ENCODE results near the gene FOXQ1.

FOXQ1 gene

DNA sequence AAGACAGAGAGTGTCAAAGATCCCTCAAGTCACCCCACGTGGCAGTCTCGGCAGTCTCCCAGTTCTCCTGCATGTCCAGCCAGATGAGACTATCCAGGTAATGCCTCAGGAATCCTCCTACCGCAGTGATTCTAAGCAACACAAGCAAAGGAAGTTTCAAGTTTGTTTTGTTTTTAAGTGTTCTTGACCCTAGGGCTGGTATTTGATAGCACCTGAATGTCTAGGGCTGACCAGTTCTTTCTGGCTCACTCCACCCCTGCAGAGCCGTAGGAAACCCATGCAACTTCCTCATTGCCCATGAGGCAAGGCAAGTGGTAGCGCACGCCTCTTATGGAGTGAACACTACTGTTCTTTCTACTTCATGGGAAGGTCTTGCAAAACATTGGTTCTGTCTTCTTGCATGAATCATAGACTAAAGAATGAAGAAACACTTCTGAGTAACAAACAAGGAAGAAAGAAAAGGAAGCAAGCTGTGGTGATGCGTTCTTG lies 24.8 kb upstream of the FOXQ1 start:
- peak; percentile 99 for DNase-seq (ENCODE audit: low read depth, low spot score)
- peak overlapping the region; percentile 89 for H3K27ac ChIP-seq

DNA sequence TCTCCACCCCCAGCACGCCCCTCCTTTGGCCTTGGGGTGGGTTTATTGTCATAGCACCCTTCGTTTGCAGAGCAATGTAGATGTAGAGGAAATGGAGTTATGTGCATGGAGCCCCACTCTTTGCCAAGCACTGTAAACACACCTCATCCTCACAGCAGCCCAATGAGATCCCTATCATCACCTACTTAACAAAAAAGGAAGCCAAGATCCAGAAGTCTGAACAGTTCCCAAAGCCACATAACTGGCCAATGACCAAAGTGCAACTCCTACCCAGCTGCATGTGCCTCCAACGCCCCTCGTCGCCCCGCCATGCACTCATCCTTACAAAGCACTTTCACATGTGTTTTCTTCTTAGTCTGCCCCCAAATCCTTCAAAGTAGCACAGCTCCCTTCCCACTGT lies 21.8 kb upstream of the FOXQ1 start:
- no peak for DNase-seq (ENCODE audit: low read depth, low spot score)
- no peak overlapping the region for H3K27ac ChIP-seq

DNA sequence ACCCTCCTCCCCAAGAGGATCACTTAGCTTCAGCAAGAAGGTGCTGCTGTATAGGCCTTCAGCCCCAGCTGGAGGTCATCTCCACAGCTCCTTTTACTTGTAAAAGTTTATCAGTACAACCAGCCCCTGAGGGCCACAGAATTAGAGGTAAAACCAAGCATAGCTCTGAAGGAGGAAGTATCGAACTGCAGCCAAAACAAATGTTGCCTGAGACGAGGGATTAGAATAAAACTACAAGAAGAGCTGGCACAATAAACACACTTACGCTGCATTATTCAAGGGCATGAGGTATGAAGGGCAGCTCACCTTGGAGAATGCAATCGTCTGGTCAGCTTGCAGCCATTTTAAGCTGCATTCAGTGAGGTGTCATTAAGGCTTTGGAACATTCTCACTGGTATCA lies 21.1 kb upstream of the FOXQ1 start:
- no peak for DNase-seq (ENCODE audit: low read depth, low spot score)
- H3K27ac ChIP-seq: no peak overlapping the region

DNA sequence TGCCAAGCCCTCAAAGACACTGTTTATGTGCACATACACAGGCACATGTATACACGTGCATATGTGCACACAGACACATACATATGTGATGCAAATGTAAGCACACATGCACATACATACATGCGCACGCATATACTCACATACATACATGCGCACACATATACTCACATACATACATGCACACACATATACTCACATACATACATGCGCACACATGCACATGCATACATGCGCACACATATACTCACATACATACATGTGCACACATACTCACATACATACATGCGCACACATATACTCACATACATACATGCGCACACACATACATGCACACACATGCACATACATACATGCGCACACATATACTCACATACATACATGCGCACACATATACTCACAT lies 20.5 kb upstream of the FOXQ1 start:
- no peak for DNase-seq (ENCODE audit: low read depth, low spot score)
- no peak overlapping the region for H3K27ac ChIP-seq

DNA sequence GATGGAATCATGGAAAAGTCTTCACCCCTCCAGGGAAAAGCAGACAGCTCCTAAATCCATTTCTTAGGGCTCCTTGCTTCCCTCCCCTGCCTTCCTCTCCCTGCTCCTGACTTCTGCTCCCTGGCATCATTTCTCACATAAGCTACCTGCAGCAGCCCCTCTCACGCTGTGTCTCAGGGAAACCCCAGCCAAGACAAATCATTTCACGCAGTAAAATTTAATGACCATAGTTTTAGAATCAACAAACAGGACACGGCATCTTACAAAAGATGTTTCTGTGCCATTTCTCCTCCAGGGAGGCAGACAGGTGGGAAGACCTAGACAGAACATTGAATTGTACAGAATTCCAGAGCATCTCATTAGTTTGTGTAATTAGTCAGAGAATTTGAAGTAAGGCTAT lies 16.5 kb upstream of the FOXQ1 start:
- no peak overlapping the region for H3K27ac ChIP-seq
- DNase-seq (ENCODE audit: low read depth, low spot score): no peak

DNA sequence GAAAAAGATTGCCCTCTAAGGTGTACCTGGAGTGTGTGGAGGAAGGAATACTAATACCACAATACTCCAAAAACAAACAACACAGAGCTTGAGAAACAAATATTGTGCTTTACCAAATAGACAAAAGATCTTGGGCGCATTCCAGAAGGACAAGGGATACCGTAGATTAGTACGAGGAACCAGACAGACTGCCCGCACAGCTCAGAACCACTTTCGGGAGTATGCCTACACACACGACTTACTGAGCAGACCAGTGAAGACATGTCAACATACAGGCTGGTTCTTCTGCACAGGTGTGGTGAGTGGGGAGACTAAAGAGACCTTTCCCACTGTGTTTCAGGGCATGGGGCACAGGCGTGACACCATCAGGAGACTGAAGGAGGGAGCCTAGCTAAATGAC lies 15.8 kb upstream of the FOXQ1 start:
- H3K27ac ChIP-seq: peak overlapping the region; percentile 35
- DNase-seq (ENCODE audit: low read depth, low spot score): no peak

DNA sequence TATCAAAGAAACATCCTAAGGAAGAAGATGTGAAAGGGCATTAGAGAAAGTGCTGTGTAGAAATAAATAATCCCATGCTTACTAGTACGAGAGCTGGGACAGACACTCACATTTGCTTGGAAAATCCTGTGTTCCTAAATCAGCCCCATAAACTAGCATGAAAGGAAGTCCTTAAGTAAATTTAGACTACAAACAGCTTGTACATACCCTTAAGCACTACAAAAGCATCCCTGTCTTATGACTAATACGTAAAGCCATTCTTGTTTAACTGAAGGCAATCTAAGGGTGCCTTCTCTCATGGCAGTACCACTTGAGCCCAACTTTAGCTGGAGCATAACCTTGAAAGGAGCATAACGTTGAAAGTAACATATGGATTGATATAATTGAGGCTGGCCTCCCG lies 15.4 kb upstream of the FOXQ1 start:
- peak overlapping the region; percentile 35 for H3K27ac ChIP-seq
- DNase-seq (ENCODE audit: low read depth, low spot score): no peak

DNA sequence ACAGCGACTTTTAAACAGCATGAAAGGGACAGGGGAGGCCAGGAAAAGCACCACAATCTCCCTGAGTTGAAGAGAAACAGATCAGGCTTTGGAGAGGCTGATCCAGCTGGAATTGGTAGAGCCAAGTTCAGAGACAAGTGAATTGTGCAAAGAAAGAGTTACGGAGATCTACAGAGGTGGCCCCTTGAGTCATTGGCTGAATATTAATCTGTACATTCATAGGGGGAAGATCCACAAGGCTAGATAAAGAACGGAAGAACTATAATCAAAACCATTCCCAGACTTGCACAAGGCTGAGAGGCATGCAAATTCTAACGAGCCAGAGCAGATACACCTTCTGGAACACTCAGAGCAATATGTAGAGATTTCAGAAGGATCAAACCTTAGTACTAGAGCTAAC lies 14.2 kb upstream of the FOXQ1 start:
- no peak for DNase-seq (ENCODE audit: low read depth, low spot score)
- H3K27ac ChIP-seq: peak overlapping the region; percentile 21

DNA sequence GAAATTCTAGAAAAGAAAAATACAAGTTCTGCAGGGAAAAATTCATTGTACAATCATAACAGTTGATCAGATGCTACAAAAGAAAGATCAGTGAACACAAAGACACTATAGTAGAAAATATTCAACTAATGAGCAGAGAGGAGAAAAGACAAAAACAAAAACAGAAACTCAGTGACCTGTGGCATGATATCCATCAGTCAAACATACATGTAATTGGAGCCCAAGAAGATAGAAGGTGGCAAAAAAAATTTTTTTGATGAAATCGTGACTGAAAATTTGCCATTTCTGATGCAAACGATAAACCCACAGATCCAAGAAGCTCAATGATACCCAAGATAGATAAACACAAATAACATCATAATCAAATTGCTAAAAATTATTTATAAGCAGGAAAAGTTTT lies 13.1 kb upstream of the FOXQ1 start:
- no peak overlapping the region for H3K27ac ChIP-seq
- DNase-seq (ENCODE audit: low read depth, low spot score): no peak

DNA sequence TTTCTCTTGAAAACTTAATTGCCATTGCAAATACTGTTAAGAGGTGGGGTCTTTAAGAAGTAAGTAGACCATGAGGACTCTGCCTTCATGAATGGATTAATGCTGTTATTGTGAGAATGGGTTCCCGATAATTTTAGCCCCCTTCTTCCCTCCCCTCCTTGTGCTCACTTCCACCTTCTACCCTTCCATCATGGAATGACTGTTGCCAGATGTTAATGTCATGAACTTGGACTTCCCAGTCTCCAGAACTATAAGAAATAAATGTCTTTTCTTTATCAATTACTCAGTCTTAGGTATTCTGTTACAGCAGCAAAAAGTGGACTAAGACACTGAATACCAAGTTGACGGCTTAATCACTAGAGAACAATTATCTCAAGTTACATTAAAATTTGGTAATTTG lies 5.8 kb upstream of the FOXQ1 start:
- DNase-seq (ENCODE audit: low read depth, low spot score): no peak
- H3K27ac ChIP-seq: no peak overlapping the region

DNA sequence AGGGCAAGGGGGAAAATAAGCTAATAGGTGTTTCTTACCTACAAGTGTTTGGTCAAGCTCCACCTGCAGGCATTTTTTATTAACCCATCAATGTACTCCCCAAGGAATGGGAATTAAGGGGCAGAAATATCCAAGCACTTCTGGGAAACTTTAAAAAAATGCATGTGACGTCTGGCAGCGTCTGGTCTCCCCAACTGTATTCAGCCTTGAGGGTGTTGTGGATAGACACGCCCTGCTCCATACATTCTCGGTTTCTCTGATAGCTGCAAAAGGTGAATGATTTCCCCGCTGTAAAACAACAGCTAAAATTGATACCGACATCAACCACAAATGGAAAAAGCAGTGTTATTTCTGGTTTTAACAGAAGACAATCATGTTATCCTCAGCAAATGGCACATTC lies 2.5 kb upstream of the FOXQ1 start:
- no peak overlapping the region for H3K27ac ChIP-seq
- DNase-seq (ENCODE audit: low read depth, low spot score): no peak

DNA sequence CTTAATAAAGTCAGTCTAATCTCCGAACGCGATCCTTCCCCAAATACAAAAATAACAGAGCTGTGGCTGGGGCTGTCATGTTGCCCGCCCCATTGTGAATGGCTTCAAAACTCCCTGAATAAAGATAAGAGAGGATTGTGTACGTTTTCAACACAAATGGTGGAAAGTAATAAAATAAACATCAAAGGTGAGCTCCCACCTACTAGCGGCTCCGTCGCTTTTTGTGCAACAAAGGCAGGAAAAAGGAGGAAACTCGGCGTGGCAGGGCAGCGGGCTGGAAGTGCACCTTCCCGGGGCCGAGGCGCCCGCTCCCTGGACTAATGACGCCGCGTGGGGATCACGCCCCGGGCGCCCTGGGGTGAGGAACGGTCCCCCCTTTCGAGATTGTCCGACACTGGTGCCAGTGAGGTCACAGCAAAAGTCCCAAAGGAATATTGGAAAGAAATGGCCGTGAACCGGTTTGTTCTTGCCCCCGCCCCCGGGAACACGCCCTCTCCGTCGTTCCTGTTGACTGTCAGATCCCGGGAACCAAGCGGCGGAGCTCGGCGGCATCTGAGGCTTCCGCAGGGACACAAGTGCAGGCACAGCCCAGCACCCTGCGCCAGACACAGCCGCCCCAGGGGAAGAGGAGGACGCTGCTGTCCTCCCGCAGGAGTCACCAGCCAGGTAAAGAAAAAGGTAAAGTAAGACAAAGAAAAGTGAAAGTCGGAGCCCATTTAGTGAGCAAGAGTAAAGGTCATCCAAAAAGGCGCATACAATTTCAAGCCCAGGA lies 1.1 kb upstream of the FOXQ1 start:
- peak overlapping the region; percentile 97 for H3K27ac ChIP-seq
- DNase-seq (ENCODE audit: low read depth, low spot score): no peak

DNA sequence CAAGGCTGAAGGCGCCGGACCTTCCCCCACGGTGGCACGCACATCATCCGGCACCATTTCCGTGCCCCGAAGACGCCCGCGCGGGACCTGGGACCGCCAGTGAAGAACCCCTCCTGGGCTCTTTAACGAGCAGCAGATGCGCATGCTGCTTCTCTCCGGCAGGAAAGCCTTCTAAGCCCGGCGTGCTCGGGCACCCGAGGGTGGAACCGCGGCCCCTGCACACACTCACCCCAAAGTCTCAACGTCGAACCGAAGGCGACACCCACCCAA lies 240 bp downstream of the FOXQ1 start:
- DNase-seq (ENCODE audit: low read depth, low spot score): no peak
- H3K27ac ChIP-seq: peak overlapping the region; percentile 97

DNA sequence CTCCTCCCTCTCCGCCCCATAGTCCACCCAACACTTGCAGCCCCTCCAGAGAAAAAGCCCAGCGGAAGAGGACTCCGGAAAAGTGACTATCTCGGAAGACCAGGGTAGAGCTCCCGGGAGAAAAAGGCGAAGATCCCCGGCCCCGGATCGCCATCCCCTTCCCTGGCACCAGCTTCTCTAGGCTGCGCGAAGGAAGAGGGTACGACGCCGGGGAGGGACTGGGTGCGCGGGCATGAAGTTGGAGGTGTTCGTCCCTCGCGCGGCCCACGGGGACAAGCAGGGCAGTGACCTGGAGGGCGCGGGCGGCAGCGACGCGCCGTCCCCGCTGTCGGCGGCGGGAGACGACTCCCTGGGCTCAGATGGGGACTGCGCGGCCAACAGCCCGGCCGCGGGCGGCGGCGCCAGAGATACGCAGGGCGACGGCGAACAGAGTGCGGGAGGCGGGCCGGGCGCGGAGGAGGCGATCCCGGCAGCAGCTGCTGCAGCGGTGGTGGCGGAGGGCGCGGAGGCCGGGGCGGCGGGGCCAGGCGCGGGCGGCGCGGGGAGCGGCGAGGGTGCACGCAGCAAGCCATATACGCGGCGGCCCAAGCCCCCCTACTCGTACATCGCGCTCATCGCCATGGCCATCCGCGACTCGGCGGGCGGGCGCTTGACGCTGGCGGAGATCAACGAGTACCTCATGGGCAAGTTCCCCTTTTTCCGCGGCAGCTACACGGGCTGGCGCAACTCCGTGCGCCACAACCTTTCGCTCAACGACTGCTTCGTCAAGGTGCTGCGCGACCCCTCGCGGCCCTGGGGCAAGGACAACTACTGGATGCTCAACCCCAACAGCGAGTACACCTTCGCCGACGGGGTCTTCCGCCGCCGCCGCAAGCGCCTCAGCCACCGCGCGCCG lies 822 bp downstream of the FOXQ1 start:
- H3K27ac ChIP-seq: peak overlapping the region; percentile 97

DNA sequence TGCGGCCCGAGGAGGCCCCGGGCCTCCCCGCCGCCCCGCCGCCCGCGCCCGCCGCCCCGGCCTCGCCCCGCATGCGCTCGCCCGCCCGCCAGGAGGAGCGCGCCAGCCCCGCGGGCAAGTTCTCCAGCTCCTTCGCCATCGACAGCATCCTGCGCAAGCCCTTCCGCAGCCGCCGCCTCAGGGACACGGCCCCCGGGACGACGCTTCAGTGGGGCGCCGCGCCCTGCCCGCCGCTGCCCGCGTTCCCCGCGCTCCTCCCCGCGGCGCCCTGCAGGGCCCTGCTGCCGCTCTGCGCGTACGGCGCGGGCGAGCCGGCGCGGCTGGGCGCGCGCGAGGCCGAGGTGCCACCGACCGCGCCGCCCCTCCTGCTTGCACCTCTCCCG lies 1.5 kb downstream of the FOXQ1 start:
- DNase-seq (ENCODE audit: low read depth, low spot score): no peak
- peak overlapping the region; percentile 97 for H3K27ac ChIP-seq

More for the DNA sequence above, 822 bp downstream of the FOXQ1 start:
- no peak for DNase-seq (ENCODE audit: low read depth, low spot score)

DNA sequence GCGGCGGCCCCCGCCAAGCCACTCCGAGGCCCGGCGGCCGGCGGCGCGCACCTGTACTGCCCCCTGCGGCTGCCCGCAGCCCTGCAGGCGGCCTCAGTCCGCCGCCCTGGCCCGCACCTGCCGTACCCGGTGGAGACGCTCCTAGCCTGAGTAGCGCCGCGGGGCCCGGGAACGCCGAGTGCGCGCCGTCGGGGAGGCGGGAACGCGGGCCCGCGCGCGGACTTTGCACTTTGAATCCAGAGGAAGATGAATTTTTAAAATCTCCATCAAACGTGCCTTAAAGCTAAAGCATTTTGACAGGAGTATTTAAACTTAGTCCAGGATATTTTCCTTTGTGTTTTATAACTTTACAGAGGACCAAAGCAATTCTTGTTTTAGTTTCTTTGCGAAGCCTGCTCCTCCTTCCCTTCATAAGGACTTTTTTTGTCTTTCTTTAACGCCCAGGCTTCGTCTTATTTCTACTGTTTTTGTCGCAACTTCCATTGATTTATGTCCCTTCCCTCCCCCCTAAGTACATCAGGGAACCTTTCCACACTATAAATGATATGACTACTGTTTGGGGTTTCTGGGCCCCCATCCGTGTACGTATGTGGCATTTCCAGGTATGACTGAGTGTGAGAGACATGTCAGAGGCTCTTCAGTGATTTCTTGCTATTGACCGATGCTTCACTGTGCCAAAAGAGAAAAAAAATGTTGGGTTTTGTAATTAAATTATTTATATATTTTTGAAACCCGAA lies 2.0 kb downstream of the FOXQ1 start:
- DNase-seq (ENCODE audit: low read depth, low spot score): no peak
- H3K27ac ChIP-seq: peak overlapping the region; percentile 97

DNA sequence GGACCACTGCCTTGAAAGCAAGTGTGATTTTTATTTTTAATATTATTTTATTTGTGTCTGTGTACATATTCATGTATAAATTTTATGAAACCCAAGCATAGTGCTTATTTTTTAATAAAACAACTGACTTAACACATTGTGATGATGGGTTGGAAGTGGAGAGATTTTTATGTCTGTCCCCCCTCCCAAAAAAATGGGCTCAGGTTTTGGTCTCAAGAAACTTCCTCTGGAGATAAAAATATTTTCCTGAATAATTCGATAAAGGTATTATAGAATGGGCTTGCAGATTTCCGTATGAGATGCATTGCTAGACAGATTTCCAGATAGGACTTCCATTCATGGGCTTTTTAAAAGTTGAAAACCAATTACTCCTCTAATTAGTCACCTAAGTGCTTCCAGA lies 2.7 kb downstream of the FOXQ1 start:
- H3K27ac ChIP-seq: peak overlapping the region; percentile 97
- DNase-seq (ENCODE audit: low read depth, low spot score): no peak

DNA sequence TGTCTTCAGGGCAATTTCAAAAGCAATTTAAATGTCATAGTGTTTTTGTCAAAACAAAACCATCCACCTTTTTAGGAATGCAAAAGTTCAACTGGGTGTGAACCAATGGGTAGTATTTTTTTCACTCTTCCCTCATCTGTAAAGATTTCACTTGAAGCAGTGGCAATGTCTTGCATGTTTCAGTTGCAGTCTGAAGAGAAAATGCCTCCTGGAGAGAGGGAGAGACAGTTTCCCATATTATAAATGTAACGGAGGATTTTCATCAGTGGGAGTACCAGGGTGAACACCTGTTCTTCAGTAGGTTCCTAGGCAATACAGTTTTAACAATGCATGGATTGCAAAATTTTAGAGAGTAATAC lies 3.3 kb downstream of the FOXQ1 start:
- peak overlapping the region; percentile 97 for H3K27ac ChIP-seq
- no peak for DNase-seq (ENCODE audit: low read depth, low spot score)

DNA sequence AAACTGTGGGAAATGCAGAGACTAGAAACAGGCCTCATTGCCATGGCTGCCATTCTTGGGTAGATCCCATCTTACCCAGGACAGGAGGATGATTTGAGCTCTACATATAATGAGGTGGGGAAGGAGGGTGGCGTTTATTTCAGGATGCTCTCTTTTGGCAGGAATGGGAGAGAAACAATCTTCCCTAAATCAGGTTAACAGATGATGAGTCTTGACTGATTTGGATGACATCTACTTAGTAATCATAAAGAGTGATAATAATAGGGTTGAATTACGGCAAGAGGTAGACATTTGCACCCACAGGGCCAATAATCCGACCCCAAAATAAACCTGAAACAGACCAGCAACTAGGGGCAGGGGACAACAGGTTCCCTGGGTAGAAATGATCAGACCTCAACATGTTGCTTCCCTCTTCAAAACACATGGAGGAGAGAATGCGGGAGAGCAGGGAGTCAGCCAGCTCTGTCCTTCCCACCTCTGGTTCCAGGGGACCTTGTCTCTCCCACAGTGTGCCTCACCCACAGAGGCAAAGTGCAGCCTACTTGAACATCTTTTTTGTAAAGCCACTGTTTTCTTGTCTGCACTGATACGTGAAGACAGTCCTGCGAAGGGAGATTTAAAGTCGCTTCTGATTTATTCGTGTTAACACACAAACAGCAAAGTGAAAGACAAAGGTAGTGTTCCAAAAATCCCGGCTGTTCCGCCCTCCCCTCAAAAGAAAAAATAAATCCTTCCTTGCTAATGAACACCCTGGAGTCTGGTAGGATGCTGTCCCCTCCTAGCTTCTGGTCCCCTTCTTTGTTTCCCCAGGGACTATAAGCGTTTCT lies 3.9 kb downstream of the FOXQ1 start:
- DNase-seq (ENCODE audit: low read depth, low spot score): no peak

DNA sequence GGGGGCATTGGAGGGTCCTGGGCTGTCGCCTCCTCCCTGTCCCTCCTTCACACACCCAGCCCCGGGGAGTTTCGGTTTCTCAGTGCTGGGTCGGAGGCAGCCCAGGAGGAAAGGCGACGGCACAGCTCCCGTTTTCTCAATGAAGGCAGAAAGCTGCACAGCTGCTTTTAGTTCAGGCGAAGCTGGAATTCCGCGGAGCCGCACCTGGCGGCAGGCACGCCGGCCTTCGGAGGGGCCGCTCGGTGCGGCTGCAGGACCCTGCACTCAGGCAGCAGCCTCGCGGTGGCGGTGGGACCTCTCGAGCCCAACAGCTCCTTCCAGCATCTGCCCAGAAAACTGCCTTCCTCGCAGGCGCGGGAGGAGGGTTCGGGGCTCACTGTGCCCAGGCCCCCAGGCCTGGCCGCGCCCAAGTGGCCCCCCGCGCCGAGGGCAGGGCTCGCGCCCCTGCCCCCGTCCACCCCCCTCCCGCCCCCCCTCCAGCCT lies 4.6 kb downstream of the FOXQ1 start:
- peak overlapping the region; percentile 97 for H3K27ac ChIP-seq
- no peak for DNase-seq (ENCODE audit: low read depth, low spot score)

More for the DNA sequence above, 3.9 kb downstream of the FOXQ1 start:
- peak overlapping the region; percentile 97 for H3K27ac ChIP-seq

Data from epithelial cell of prostate (primary cell).